Measurements from ENCODE around the gene GRM7. TPM values are rescaled to one million over a fixed set of nuclear protein-coding genes. Genes with fewer than 3 reads are reported as not detected.

GRM7 gene
- total RNA-seq, 1 donor from 2014 or later = 4.1 TPM

DNA sequence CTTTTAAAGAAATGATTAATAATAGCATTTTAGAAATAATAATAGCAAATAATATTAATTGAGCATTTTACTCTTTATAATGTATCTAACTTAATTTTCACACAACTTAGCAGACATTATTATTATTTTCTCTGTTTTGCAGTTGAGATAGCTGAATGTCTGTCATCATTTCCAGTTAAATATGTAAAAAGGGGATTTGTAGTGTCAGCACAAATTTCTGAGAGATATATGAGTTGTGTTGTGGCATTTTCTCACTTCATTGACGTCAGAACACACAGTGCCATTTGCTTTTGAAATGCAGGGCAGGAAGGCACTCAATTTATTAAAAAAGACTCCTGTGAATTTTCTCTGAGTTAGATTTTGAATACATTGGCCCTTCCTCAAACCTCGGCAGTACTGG, 111.0 kb downstream of the GRM7 start:
- DNase-seq (ENCODE audit: low spot score) = no peak

DNA sequence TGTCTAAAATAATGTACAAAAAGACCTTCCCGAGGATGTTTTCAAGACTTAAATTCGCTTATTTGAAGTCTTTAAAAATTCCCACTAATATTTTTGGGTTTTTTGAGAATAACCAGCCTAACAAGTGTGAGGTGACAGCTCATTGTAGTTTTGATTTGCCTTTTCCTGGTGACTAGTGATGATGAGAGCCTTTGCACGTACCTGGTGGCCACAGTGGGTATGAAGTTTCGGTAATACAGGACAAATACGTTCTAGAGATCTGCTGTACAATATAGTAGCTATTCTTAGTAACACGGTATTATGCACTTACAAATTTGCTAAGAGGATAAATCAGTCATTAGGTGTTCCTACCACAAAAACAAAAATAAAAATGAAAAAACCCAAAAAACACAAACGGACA, 124.9 kb downstream of the GRM7 start:
- no peak for DNase-seq (ENCODE audit: low spot score)

DNA sequence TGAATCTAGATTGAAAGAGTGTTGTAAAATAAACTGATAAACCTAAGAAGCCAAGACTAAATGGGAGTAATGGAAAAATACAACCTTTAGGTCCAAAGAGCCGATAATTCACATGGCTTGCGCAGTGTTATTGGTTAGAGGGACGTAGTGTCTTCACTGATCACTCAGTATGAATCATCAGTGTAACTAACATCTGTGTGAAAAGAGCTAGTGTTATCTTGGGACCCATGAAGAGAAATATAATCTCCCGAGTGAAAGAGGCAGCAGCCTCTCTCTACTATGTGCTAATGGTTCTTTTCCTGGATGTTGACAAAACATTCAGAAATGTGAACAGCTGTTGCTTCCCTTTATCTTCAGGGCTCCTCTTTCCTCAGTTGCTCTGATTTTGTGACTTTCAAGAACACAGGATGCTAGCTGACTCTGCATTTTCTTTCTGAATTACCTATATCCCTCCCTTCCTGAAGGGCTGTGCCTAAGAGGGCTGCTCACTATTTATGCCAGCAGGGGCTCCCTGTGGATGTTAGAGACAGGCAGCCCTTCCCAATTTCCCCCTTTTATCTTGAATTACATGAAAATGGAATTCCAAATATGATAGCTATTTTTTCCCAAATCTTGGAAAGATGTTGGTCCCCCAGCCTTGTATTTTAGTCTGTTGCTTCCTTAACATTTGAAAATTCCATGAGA, 128.8 kb downstream of the GRM7 start:
- DNase-seq (ENCODE audit: low spot score) = peak; percentile 4

DNA sequence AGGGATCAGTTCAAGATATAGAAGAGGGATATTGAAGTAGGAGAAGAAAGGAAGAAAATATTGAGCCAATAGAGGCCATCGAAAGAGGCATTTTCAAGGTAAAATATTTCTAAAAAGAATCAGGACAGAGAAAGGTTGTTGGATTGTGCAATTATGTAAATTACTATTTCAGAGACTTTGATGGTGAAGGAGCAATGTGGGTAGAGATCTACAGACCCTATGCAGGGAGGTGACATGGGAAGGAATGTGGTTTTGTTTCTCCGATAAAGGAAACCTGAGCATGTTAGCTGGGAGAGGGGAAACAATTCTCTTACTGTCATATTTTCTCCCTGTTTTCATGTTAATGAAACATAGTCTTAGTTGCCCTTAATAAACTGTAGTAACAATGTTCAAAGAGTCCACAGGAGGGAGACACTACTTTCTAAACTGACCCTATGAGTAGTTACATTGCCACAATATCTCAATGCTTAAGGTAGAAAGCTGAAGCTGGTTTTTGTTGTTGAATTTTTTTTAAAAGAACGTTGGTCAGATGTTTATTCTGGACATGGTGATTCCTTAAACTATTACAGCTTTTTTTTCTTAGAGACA, 133.3 kb downstream of the GRM7 start:
- no peak for DNase-seq (ENCODE audit: low spot score)

DNA sequence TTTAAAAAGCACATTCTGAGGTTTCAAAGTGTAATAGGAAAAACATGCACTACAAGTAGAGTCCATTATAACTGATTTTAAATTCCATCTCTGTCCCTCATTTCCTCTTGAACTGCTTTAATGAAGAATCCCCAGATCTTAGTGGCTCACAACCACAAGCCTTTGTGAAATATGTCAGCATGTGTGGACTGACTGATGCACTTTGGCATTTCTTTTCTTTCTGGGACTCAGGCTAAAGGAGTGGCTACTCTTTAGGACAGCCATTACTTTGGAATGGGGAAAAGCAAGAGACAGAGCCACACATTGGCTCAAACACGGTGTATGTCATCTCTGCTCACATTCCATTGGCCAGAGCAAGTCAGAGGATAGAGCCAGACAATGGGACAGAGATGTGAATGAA, 139.6 kb downstream of the GRM7 start:
- DNase-seq (ENCODE audit: low spot score) = no peak

DNA sequence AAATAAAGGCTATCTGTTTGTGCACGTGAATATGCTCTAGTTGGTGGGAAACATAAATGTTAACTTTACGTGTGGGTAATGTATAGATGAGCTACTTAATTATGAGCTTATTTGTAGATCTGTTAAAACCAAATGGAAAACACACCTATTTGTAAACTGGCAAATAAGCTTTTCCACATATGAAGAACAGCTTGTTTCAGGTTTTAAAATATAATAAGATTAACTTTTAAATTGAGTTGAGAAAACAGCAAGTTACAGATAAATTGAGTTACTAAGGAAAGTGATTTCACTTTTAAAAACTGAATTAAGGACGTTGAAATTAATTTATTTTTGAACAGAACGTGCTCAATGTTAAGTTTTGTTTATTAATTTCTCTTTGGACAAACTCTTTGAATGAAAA, 140.5 kb downstream of the GRM7 start:
- DNase-seq (ENCODE audit: low spot score) = no peak

DNA sequence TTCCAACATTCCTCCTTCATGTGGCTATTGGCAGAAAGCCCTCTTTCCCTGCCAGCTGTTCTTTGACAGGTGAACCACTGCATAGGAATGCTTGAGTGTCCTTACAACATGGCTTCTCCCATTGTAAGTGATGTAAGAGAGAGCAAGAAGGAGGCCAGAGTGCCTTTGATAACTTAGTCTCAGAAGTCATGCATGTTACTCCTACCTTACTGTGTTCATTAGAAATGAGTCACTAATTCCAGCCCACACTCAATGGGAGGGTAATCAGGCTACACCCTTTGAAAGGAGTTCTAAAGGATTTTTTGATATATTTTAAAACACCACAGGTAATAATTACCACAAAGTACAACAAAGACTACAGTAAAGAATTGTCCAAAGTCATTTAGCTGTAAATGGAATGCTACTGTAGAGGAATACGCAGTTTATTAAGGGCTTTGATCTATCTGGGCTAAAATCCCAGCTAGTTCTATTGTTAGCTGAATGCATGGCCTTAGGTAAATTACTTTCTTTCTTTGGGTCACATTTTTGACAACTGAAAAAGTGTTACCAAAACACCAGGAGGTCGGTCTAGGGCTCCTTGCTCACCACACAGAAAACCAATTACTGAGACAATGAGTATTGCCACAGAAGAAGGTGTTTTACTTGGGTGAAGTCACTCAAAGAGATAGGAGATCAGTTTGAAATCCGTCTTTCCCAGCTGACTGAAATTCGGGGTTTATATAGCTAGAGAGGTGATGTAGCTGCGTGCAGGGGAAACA, 154.9 kb downstream of the GRM7 start:
- DNase-seq (ENCODE audit: low spot score) = no peak

DNA sequence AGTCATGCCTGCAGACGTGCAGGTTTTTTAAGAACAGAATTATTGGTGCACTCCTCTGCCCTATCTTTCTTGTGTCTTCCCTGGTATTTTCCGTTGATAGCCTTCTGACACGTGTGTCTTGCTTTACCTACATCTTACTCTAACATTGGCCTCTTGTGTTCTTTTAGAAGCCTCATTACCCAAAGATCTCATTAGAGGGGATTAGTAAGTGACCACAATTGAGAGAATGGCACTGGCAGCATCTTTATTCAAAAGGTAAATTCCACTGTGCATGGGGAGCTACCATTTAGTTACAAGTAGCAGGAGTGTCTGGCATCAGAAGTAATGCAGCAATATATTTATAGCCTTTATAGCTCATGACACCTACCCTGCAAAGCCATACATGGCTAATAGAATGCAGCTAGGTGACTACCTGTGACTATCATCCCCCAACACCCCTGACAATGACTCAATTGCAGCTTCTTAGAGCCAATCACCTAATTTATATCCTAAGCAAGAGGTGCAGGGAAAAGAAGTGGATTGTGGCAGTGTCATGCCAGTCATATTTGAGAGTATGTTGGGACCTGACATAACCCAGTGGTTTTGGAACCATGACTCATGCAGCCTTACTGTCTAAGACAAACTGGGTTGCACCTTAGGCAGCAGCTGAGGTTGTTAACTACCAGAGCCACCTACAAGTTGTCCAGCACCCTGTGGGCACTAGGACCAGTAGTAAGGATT, 164.8 kb downstream of the GRM7 start:
- DNase-seq (ENCODE audit: low spot score) = no peak

DNA sequence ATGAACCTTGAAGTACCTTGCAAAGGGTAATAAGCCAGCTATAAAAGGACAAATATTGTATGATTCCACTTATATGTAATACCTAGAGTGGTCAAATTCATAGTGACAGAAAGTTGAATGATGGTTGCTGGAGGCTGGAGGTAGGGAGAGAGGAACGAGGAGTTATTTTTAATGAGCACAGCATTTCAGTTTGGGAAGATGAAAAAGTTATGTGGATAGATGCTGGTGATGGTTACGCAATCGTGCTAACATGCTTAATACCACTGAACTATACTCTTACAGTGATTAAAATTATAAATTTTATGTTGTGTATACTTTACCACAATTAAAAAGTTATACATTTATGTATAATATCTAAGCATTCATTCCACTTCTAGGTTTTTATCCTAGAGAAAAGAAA, 168.6 kb downstream of the GRM7 start:
- no peak for DNase-seq (ENCODE audit: low spot score)

DNA sequence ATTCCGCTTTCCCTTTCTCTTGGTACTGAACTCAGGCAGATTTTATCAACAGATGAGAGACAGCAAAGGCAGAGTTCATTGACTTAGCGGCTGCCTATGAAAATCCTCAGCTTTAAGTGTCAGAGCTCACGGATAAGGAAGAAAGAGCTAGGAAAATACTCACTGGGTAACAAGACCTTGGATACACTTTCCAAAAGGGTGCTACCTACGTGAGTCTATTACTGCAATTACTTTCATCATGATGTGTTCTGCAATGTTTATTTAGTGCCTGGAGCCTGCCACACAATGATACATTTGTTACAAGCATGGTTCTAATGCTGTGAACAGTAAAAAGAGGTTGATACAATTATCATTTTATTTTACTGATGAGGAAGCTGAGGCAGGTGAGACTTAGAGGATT, 177.5 kb downstream of the GRM7 start:
- DNase-seq (ENCODE audit: low spot score) = peak; percentile 57

DNA sequence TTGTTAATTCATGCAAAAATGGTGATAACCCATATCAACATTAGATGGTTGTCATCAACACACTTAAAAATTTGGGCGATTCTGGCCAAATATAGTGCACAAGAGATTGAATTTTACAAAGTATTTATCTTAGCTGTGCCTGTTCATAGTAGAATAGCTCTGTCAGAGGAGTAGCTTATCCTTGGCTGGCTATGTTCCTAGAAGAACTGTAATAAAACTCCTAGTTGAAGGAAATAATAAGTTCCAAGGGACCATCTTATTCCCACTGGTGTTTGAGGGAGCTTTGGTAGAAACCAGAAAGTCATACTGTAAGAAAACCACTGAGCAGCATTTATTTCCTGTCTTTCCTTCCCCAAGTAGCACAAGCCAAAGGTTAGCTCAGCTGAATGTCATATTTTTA, 201.8 kb downstream of the GRM7 start:
- DNase-seq (ENCODE audit: low spot score) = peak; percentile 71

DNA sequence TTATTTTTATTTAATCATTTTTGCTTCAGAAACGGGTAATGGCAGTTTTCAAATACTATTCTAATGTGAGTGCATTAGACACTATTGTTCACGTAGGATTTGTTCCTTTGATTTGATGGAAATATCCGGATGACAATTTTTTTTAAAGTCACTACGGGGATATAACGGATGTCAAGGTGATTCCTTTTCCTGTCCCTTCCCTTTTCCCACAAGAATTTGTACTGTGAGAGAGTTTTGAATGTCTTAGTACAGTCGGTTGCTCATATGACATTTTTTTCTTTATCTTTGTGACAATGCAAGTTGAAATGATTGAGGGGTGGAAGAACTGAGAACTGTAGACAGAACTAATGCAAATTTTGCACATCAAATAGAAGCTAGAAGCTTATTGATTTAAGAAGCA, 209.5 kb downstream of the GRM7 start:
- DNase-seq (ENCODE audit: low spot score) = no peak

DNA sequence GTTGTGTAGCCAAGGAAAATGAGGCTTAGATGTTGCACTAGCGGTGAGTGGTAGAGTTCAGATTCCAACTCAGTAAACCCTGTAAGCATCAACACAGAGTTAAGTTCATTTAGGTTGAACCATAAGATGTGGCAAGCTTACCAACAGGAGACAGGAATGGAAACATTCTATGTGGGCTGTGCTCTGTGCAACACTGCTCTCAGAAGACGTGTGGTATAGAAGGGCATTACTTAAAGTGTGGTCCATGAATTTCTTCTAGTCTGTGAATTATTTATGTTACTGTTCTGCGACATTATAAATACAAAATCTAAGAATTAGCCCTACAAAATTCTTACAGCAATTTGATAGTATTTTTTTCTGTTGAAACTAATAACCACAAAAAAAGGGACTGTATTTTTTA, 213.3 kb downstream of the GRM7 start:
- no peak for DNase-seq (ENCODE audit: low spot score)

DNA sequence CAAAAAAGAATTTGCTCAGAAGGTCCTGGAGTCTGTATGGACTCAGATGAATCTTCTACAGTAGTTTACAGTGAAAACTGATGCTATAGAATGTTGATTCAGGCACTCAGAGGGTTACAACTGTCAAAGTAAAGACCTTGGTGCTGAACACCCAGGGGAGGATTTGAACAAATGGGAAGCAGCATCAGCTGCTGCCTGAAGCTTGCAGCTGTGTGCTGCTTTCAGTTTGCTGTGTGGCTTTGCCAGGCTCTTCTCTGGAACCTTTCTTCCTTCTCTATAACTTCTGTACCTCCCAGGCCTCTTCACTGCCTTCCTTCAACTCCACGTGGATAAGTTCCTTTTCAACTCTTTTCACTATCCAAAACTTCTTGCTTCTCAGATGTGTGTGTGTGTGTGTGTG, 214.2 kb downstream of the GRM7 start:
- no peak for DNase-seq (ENCODE audit: low spot score)

DNA sequence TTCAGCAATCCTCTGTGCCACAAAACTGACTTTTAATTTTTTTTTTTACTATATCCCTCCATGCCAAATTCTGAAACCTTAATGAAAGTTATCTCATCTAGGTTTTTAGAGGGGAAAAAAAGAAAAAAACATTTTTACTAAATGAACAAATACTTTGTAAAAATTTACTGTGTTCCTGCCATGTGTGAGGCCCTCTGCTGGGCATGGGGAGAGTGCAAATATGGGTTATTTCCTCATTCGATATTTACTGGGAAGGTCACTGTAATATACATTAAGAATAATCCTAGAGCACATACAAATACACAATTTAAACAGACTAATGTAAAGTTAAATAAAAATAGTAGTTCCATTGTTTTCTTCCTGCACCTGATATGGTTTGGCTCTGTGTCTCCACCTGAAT, 215.0 kb downstream of the GRM7 start:
- no peak for DNase-seq (ENCODE audit: low spot score)

DNA sequence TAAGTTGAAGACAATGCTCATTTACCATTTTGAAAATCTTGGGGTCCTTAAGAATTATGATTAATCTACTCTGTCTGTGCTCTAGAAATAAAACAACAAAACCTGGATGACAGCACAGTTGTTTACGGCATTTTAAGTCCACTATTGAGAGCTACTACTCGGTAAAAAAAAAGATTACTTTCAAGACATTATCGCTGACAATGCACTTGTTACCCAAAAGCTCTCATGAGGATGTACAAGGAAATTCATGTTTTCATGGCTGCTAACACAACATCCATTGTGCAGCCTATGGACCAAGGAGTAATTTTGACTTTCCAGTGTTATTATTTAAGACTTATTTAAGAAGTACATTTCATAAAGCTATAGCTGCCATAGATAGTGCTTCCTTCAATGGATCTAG, 221.3 kb downstream of the GRM7 start:
- DNase-seq (ENCODE audit: low spot score) = no peak

DNA sequence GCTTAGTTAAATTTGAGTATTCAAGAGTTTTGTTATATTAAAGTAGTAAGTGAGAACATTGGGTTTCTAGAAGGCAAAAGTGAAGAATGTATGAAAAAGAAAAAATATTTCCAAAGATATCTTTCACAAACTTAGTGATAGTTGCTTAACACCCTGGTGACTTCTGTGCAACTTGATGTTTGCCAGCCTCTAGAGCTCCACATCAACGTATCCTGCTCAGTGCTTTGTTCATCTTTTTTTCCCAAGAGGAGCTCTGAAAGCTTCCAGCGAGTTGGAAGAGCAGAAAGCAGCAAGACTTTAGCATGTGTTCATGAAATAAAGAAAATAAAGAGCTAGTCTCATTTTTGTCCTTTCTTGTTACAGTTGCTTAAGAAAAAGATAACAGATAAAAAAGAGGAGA, 225.5 kb downstream of the GRM7 start:
- DNase-seq (ENCODE audit: low spot score) = no peak

DNA sequence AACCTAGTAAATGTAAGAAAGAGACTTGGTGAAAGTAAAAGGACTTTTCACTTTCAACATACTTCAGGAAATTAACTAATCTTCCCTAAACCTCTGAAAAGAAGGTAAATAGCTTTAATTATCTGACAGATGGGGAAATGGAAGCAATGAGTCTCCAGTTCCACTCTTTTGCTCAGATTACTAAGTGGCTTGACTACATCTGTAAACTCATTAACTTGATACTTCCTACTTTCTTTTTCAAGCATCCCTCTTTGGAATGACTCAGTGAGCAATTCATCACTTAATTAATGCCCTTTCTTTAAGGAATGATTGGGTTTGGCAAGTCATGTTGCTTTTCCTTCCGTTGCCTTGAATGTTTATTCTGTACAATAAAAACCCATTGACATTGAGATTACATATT, 234.2 kb downstream of the GRM7 start:
- DNase-seq (ENCODE audit: low spot score) = no peak

DNA sequence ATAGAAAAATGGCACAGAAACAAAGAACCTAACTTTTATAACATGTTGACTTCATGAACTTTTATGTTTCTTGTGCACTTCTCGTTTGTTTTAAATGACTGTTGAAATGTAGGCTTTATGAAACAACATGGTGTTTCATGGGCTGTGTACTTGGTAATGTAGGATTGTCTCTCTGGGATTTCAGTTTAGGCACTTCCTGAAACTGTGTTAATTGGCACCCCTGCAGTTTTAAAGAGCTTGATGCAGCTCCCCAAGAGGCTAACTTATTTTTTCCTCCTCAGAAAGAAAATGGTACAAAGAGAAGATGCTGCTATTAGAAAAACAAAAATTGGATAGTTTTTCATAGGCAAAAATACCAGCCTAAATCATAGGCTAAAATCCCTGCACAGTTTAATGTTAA, 239.2 kb downstream of the GRM7 start:
- DNase-seq (ENCODE audit: low spot score) = no peak

DNA sequence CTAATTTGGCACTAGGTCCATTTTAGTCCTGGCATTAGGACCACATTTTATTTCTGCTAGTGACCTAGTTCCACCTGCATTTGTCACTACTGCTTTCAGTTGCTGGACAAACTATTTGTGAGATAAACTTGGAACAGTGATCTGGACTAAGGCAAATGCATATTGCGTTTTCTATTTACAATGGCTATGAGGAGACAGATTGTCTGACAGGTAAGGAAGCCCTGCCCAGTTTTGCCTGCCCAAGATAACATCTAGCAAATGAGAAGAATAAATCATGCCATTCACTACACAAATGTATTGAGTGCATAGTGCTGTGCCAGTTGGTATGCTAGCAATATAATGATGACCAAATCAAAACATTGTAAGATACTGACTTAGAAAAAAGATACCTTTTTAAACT, 245.7 kb downstream of the GRM7 start:
- DNase-seq (ENCODE audit: low spot score) = no peak

DNA sequence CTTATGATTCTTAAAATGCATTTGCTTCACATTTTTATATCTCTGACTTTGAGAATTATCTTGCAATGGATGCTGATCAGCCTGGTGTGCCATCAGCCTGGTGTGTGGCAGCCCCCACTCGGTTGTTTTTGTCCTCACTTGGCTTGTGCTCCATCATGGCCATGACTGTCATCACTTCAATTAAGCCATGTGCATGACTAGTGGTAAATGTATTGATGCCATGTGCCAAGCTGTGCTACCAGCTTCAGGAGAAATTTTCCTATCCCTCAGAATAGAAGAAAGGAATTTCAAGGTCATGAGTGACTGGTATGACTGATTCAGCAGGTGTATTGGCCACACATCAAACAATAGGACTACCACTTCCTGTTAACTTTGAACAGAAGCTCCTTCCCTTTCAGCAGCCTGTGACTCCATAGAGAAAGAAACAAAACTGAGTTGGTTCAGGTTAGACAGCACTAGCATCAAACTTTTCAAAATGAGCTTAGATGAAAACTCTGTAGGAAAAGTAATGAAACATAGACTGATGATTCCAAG, 251.7 kb downstream of the GRM7 start:
- no peak for DNase-seq (ENCODE audit: low spot score)

DNA sequence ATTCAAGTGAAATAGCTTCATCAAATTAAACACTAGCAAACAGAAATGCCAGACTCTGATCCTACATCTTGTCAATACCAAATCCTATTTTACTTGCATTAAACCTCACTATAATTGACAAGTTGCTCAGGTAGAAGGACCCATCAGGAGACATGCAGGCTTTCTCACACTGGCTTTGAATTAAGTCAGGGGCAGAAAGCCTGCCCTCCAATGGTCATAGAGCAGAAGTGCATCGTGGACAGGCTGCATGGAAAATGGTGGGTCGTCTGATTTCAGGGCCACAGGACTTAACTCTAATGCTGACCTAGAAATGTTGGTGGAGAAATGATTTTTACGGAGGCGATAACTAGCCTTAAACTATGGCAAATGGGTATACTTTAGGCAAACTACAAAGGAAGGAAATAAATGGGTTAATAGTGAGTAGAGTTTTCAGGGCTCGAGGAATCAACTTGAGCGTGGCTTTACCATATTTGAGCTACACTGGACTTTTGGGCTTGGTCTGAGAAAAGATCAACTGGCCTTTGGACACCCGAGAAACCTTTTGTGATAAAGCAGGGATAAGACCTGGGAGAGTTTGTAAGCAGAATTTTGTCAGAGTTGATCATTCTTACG, 283.9 kb downstream of the GRM7 start:
- no peak for DNase-seq (ENCODE audit: low spot score)
